GM23248 (cell line): ENCODE data around the gene DMBT1.

Source experiments
- EZH2 ChIP-seq: fragments of 200-600 bp; sonication (generic); IDR thresholded peaks from 2 replicates; pipeline ENCODE4 v1.6.1; 2018; ENCODE audit warnings: antibody characterized with exemption, mild to moderate bottlenecking; ENCODE audit not compliant: insufficient read depth, poor library complexity, severe bottlenecking
- EZH2phosphoT487 ChIP-seq: fragments of 200-600 bp; sonication (generic); IDR thresholded peaks from 2 replicates; pipeline ENCODE4 v1.6.1; 2018; ENCODE audit warnings: antibody characterized with exemption, moderate library complexity, mild to moderate bottlenecking, low read depth; ENCODE audit not compliant: insufficient read depth

DNA sequence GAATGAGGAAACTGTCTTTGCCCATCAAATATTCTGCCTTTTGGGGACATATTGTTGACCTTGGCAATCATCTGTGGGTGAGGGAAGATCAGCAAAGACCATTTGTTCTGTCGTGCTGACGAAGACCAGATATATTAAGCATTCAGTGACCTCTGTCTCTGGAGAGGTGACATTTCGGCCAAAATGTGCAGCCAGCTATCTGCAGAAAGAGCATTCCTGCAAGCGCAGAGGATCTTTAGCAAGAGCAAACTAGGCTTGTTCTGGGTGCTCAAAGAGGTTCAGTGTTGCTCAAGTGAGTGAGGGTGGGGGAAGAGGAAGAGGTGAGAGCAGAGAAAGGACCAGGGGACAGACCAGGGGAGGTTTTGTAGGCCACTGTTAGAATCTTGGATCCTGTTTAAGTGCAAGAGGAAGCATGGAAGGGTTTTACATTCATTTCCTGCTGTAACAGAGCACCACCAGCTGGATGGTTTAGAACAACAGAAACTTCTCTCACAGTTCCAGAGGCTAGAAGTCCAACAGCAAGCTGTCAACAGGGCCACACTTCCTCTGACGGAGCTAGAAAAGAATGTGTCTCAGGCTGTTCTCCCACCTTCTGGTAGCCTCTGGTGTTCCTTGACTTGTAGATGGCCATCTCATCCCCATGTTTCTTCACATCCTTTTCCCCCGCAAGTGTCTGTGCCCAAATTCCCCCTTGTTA is 127.9 kb downstream of the DMBT1 start:
- TF ChIP-seq EZH2, result no peak
- no peak for TF ChIP-seq EZH2phosphoT487
